ENCODE results near the gene CYP4F2. TPM values are rescaled to one million over a fixed set of nuclear protein-coding genes. Genes with fewer than 3 reads are reported as not detected.

CYP4F2 gene
- total and polyA plus RNA-seq, 4 donors = 7.7 to 186 (median 85.2) TPM

DNA sequence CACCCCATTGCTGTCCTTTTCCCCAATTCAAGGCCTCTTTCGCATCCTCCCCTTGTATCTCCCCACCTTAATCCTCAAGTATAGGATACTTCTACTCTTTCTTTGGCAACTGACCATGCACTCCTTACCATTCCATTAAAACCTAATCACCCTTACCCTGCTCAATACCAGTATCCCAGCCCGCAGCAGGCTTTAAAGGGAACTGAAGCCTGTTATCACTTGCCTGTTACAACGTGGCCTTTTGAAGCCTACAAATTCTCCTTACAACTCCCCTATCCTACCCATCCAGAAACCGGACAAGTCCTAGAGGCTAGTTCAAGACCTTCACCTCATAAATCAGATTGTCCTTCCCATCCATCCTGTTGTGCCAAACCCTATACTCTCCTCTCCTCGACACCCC lies 66.2 kb downstream of the CYP4F2 start:
- TF ChIP-seq NR2F2 (IDR thresholded peaks at IDR 0.05) (no peak), TAF1 (conservative IDR thresholded peaks at IDR 0.05) (no peak), YY1 (IDR thresholded peaks at IDR 0.05) (no peak), FOXA1 (IDR thresholded peaks at IDR 0.05) (no peak), RAD21 (IDR thresholded peaks at IDR 0.05) (no peak), EGR1 (IDR thresholded peaks at IDR 0.05; ENCODE audit: low read depth in 2 of 2) (no peak), RXRA (IDR thresholded peaks at IDR 0.05) (no peak), GABPA (IDR thresholded peaks at IDR 0.05 in 1 of 2, conservative IDR thresholded peaks at IDR 0.05 in 1 of 2) (no peak), HNF4G (IDR thresholded peaks at IDR 0.05) (no peak), FOXA2 (IDR thresholded peaks at IDR 0.05) (no peak)
- TF ChIP-seq, protein P1, sequence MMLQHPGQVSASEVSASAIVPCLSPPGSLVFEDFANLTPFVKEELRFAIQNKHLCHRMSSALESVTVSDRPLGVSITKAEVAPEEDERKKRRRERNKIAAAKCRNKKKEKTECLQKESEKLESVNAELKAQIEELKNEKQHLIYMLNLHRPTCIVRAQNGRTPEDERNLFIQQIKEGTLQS (IDR thresholded peaks at IDR 0.05) = no peak
- TF ChIP-seq, protein P2, sequence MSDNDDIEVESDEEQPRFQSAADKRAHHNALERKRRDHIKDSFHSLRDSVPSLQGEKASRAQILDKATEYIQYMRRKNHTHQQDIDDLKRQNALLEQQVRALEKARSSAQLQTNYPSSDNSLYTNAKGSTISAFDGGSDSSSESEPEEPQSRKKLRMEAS (IDR thresholded peaks at IDR 0.05) = no peak
- TF ChIP-seq, protein P3, sequence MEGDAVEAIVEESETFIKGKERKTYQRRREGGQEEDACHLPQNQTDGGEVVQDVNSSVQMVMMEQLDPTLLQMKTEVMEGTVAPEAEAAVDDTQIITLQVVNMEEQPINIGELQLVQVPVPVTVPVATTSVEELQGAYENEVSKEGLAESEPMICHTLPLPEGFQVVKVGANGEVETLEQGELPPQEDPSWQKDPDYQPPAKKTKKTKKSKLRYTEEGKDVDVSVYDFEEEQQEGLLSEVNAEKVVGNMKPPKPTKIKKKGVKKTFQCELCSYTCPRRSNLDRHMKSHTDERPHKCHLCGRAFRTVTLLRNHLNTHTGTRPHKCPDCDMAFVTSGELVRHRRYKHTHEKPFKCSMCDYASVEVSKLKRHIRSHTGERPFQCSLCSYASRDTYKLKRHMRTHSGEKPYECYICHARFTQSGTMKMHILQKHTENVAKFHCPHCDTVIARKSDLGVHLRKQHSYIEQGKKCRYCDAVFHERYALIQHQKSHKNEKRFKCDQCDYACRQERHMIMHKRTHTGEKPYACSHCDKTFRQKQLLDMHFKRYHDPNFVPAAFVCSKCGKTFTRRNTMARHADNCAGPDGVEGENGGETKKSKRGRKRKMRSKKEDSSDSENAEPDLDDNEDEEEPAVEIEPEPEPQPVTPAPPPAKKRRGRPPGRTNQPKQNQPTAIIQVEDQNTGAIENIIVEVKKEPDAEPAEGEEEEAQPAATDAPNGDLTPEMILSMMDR (IDR thresholded peaks at IDR 0.05; ENCODE audit: low read depth, low read length, missing input control) = no peak
- TF ChIP-seq, protein P4, sequence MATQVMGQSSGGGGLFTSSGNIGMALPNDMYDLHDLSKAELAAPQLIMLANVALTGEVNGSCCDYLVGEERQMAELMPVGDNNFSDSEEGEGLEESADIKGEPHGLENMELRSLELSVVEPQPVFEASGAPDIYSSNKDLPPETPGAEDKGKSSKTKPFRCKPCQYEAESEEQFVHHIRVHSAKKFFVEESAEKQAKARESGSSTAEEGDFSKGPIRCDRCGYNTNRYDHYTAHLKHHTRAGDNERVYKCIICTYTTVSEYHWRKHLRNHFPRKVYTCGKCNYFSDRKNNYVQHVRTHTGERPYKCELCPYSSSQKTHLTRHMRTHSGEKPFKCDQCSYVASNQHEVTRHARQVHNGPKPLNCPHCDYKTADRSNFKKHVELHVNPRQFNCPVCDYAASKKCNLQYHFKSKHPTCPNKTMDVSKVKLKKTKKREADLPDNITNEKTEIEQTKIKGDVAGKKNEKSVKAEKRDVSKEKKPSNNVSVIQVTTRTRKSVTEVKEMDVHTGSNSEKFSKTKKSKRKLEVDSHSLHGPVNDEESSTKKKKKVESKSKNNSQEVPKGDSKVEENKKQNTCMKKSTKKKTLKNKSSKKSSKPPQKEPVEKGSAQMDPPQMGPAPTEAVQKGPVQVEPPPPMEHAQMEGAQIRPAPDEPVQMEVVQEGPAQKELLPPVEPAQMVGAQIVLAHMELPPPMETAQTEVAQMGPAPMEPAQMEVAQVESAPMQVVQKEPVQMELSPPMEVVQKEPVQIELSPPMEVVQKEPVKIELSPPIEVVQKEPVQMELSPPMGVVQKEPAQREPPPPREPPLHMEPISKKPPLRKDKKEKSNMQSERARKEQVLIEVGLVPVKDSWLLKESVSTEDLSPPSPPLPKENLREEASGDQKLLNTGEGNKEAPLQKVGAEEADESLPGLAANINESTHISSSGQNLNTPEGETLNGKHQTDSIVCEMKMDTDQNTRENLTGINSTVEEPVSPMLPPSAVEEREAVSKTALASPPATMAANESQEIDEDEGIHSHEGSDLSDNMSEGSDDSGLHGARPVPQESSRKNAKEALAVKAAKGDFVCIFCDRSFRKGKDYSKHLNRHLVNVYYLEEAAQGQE (IDR thresholded peaks at IDR 0.05) = no peak
- Histone ChIP-seq H3K4me3 (ENCODE audit: low read depth in 1 of 3, low read length in 3 of 3) (no peak overlapping the region), H3K27me3 (ENCODE audit: control insufficient read depth in 4 of 4, insufficient read depth in 4 of 4, low read length in 3 of 4) (no peaks in the 10 kb centered on the region), H3K9ac (ENCODE audit: low read depth in 1 of 2, low read length in 2 of 2) (no peak overlapping the region), H3K9me3 (ENCODE audit: control insufficient read depth in 4 of 4, low read length in 3 of 4) (no peaks in the 10 kb centered on the region), H3K36me3 (ENCODE audit: control insufficient read depth in 4 of 4, insufficient read depth in 3 of 4, low read depth in 1 of 4, low read length in 3 of 4) (no peaks in the 10 kb centered on the region), H3K27ac (ENCODE audit: low read depth in 1 of 2, low read length in 2 of 2) (no peak overlapping the region), H3K4me1 (ENCODE audit: control insufficient read depth in 4 of 4, insufficient read depth in 4 of 4, low read length in 3 of 4) (peaks cover 0 to 6% (median 2%) of the 10 kb centered on the region in 4 donors)
- no peak for DNase-seq (ENCODE audit: low spot score)
- 91% methylated on average over 5 of the region's 5 CpGs for WGBS

DNA sequence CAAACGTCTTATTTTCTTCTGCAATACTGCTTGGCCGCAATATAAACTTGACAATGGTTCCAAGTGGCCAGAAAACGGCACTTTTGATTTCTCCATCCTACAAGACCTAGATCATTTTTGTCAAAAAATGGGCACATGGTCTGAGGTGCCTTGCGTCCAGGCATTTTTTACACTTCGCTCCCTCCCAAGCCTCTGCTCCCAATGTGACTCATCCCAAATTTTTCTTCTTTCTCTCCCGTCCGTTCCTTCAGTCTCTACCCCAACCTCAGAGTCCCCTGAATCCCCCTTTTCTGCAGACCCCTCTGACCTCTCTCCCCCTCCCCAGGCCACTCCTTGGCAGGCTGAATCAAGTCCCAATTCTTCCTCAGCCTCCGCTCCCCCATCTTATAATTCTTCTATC lies 68.1 kb downstream of the CYP4F2 start:
- Histone ChIP-seq H3K4me3 (ENCODE audit: low read depth in 1 of 3, low read length in 3 of 3) (no peak overlapping the region), H3K36me3 (ENCODE audit: control insufficient read depth in 4 of 4, insufficient read depth in 3 of 4, low read depth in 1 of 4, low read length in 3 of 4) (no peaks in the 10 kb centered on the region), H3K9ac (ENCODE audit: low read depth in 1 of 2, low read length in 2 of 2) (no peak overlapping the region), H3K27ac (ENCODE audit: low read depth in 1 of 2, low read length in 2 of 2) (no peak overlapping the region), H3K27me3 (ENCODE audit: control insufficient read depth in 4 of 4, insufficient read depth in 4 of 4, low read length in 3 of 4) (no peaks in the 10 kb centered on the region), H3K4me1 (ENCODE audit: control insufficient read depth in 4 of 4, insufficient read depth in 4 of 4, low read length in 3 of 4) (no peaks in the 10 kb centered on the region), H3K9me3 (ENCODE audit: control insufficient read depth in 4 of 4, low read length in 3 of 4) (no peaks in the 10 kb centered on the region)
- TF ChIP-seq, protein P2 (IDR thresholded peaks at IDR 0.05) = no peak
- TF ChIP-seq YY1 (IDR thresholded peaks at IDR 0.05) (no peak), JUND (IDR thresholded peaks at IDR 0.05) (no peak), EGR1 (IDR thresholded peaks at IDR 0.05; ENCODE audit: low read depth in 2 of 2) (no peak)
- TF ChIP-seq, protein P3 (IDR thresholded peaks at IDR 0.05; ENCODE audit: low read depth, low read length, missing input control) = no peak
- 90% methylated on average over 8 of the region's 8 CpGs for WGBS
- no peak for DNase-seq (ENCODE audit: low spot score)

All from liver (tissue), 9 donors.